Measurements from ENCODE around the gene ZBTB25. TPM values are rescaled to one million over a fixed set of nuclear protein-coding genes. Genes with fewer than 3 reads are reported as not detected.

The ZBTB25 gene
- total RNA-seq, 1 experiment from 2014 or later = 4.0 TPM

- no peaks in the 10 kb centered on the region for H3K79me2 ChIP-seq (ENCODE audit: low read length)
- H3K27me3 ChIP-seq (ENCODE audit: low read length) = no peaks in the 10 kb centered on the region
- H2AFZ ChIP-seq (ENCODE audit: low read length) = no peak overlapping the region
- H3K27ac ChIP-seq (ENCODE audit: low read length) = peak overlapping the region; percentile 18; the same call in 1 of the 2 replicates
- TF ChIP-seq EZH2phosphoT487 (IDR thresholded peaks at IDR 0.05; ENCODE audit: borderline replicate concordance, low read length) = no peak
- TF ChIP-seq EZH2 (IDR thresholded peaks at IDR 0.05; ENCODE audit: low read length, unreplicated experiment) = no peak
- no peak for TF ChIP-seq CTCF (conservative IDR thresholded peaks at IDR 0.05; ENCODE audit: low read depth, low read length)
- CTCF ChIA-PET = interaction anchor here (0.5 to 0.6 kb wide), 3 partner anchors 25 to 66 kb away, joined by 4 to 13 read pairs (median 8); no protein-coding TSS in a partner anchor
- no peaks in the 10 kb centered on the region for H3F3A ChIP-seq (ENCODE audit: low read length, unreplicated experiment)
- peaks cover 66% of the 10 kb centered on the region for H3K36me3 ChIP-seq (ENCODE audit: low read depth, low read length)
- peak; percentile 37 for ATAC-seq
- POLR2A ChIA-PET (ENCODE audit: unreplicated experiment) = no interaction called here
- peak; percentile 55 for DNase-seq
- intact Hi-C loops (cut with micrococcal nuclease) = loop anchor here (10.0 kb wide), 1 partner anchor 211 kb away; no protein-coding TSS in a partner anchor
- H3K9me3 ChIP-seq (ENCODE audit: low read length) = no peaks in the 10 kb centered on the region
- H4K20me1 ChIP-seq (ENCODE audit: low read length) = no peaks in the 10 kb centered on the region
- no TSS peak for BruUV-seq (replicated peaks)
- 0 out of 2 replicates have a peak overlapping the region, but pooled peaks have one; percentile 23 for H3K4me2 ChIP-seq (ENCODE audit: low read length)
- H3K4me1 ChIP-seq (ENCODE audit: insufficient read depth, low read length) = peaks cover 14% of the 10 kb centered on the region
- no peak overlapping the region for H3K9ac ChIP-seq (ENCODE audit: low read length)
- H3K4me3 ChIP-seq (ENCODE audit: low read length) = no peak overlapping the region
- no peaks in the 10 kb centered on the region for H3K9me2 ChIP-seq (replicated peaks; ENCODE audit: low read length)
Measured at GRCh38 chr14:64423987-64424386, 79.7 kb downstream of the ZBTB25 start.

- Histone ChIP-seq H3K9me3 (ENCODE audit: low read length) (no peaks in the 10 kb centered on the region), H3K36me3 (ENCODE audit: low read depth, low read length) (peaks cover 71% of the 10 kb centered on the region), H3K4me1 (ENCODE audit: insufficient read depth, low read length) (peaks cover 14% of the 10 kb centered on the region), H3K4me3 (ENCODE audit: low read length) (no peak overlapping the region), H3K27ac (ENCODE audit: low read length) (no peak overlapping the region), H3K27me3 (ENCODE audit: low read length) (no peaks in the 10 kb centered on the region), H3F3A (ENCODE audit: low read length, unreplicated experiment) (no peaks in the 10 kb centered on the region), H3K9ac (ENCODE audit: low read length) (no peak overlapping the region), H2AFZ (ENCODE audit: low read length) (no peak overlapping the region), H3K79me2 (ENCODE audit: low read length) (no peaks in the 10 kb centered on the region), H3K9me2 (replicated peaks; ENCODE audit: low read length) (no peaks in the 10 kb centered on the region), H4K20me1 (ENCODE audit: low read length) (no peaks in the 10 kb centered on the region), H3K4me2 (ENCODE audit: low read length) (no peak overlapping the region)
- ATAC-seq (no peak), DNase-seq (no peak)
- ChIA-PET POLR2A (ENCODE audit: unreplicated experiment) (interaction anchor here (0.7 kb wide), 1 partner anchor 33 kb away, joined by 4 read pairs; no protein-coding TSS in a partner anchor), CTCF (no interaction called here)
- BruUV-seq (replicated peaks) = no TSS peak
- intact Hi-C loops (cut with micrococcal nuclease) = loop anchor here (10.0 kb wide), 1 partner anchor 212 kb away; no protein-coding TSS in a partner anchor
- TF ChIP-seq CTCF (conservative IDR thresholded peaks at IDR 0.05; ENCODE audit: low read depth, low read length) = no peak
- no peak for TF ChIP-seq EZH2phosphoT487 (IDR thresholded peaks at IDR 0.05; ENCODE audit: borderline replicate concordance, low read length)
- no peak for TF ChIP-seq EZH2 (IDR thresholded peaks at IDR 0.05; ENCODE audit: low read length, unreplicated experiment)
Measured at GRCh38 chr14:64422756-64423155, 80.9 kb downstream of the ZBTB25 start.

- Histone ChIP-seq H3K27me3 (ENCODE audit: low read length) (no peaks in the 10 kb centered on the region), H3K4me2 (ENCODE audit: low read length) (no peak overlapping the region), H3K4me1 (ENCODE audit: insufficient read depth, low read length) (peaks cover 14% of the 10 kb centered on the region), H4K20me1 (ENCODE audit: low read length) (no peaks in the 10 kb centered on the region), H3K27ac (ENCODE audit: low read length) (no peak overlapping the region), H3K9me2 (replicated peaks; ENCODE audit: low read length) (no peaks in the 10 kb centered on the region), H2AFZ (ENCODE audit: low read length) (no peak overlapping the region), H3K4me3 (ENCODE audit: low read length) (no peak overlapping the region), H3K9me3 (ENCODE audit: low read length) (no peaks in the 10 kb centered on the region), H3K79me2 (ENCODE audit: low read length) (no peaks in the 10 kb centered on the region), H3F3A (ENCODE audit: low read length, unreplicated experiment) (no peaks in the 10 kb centered on the region), H3K36me3 (ENCODE audit: low read depth, low read length) (peaks cover 71% of the 10 kb centered on the region), H3K9ac (ENCODE audit: low read length) (no peak overlapping the region)
- CTCF ChIA-PET = no interaction called here
- DNase-seq (no peak), ATAC-seq (no peak)
- POLR2A ChIA-PET (ENCODE audit: unreplicated experiment) = no interaction called here
- TF ChIP-seq EZH2 (IDR thresholded peaks at IDR 0.05; ENCODE audit: low read length, unreplicated experiment) = no peak
- no peak for TF ChIP-seq EZH2phosphoT487 (IDR thresholded peaks at IDR 0.05; ENCODE audit: borderline replicate concordance, low read length)
- no peak for TF ChIP-seq CTCF (conservative IDR thresholded peaks at IDR 0.05; ENCODE audit: low read depth, low read length)
- intact Hi-C loops (cut with micrococcal nuclease) = loop anchor here (10.0 kb wide), 1 partner anchor 213 kb away; no protein-coding TSS in a partner anchor
- BruUV-seq (replicated peaks) = no TSS peak
Measured at GRCh38 chr14:64422005-64422404, 81.6 kb downstream of the ZBTB25 start.
